GM19468 (cell line): ENCODE data around the gene ADM5.
"Not testable (repeated sequence)": the region's sequence is repeated elsewhere in the genome, so short reads cannot be mapped to it uniquely, and the experiment has no call there.

Source experiments
- ATAC-seq: cut with Tn5 transposase; IDR thresholded peaks from one replicate; pipeline ENCODE4 v1.9.1; 2021; ENCODE audit warnings: mild to moderate bottlenecking, moderate library complexity, moderate number of reproducible peaks; ENCODE audit not compliant: unreplicated experiment; ENCODE audit errors: extremely low read depth

Gene ADM5

DNA sequence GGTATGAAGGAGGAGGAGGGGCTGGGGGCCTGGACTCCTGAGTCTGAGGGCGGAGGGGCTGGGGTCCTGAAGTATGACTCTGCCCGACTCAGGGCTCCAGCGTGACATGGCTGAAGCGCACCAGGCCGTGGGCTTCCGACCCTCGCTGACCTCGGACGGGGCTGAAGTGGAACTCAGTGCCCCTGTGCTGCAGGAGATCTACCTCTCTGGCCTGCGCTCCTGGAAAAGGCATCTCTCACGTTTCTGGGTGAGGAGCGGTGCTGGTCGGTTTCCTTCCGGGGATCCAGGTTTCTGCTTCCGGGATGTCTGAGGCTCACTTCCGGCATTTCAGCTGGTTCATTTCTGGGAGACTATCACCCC is 2.7 kb downstream of the ADM5 start:
- ATAC-seq, result no peak

GRCh38 chr19:49696115-49696514 is 6.7 kb downstream of the ADM5 start:
- ATAC-seq, result no peak

GRCh38 chr19:49696865-49697264 is 7.5 kb downstream of the ADM5 start:
- ATAC-seq, result no peak

GRCh38 chr19:49699364-49699763 is 10.0 kb downstream of the ADM5 start:
- ATAC-seq, result no peak

- ATAC-seq, result no peak
These were observed 11.2 kb downstream of the ADM5 start for GRCh38 chr19:49700563-49700962.

GRCh38 chr19:49701271-49701786 is 11.9 kb downstream of the ADM5 start:
- ATAC-seq, result no peak

GRCh38 chr19:49704888-49705642 is 15.7 kb downstream of the ADM5 start:
- ATAC-seq, result no peak

GRCh38 chr19:49705919-49706318 is 16.5 kb downstream of the ADM5 start:
- ATAC-seq, result no peak

DNA sequence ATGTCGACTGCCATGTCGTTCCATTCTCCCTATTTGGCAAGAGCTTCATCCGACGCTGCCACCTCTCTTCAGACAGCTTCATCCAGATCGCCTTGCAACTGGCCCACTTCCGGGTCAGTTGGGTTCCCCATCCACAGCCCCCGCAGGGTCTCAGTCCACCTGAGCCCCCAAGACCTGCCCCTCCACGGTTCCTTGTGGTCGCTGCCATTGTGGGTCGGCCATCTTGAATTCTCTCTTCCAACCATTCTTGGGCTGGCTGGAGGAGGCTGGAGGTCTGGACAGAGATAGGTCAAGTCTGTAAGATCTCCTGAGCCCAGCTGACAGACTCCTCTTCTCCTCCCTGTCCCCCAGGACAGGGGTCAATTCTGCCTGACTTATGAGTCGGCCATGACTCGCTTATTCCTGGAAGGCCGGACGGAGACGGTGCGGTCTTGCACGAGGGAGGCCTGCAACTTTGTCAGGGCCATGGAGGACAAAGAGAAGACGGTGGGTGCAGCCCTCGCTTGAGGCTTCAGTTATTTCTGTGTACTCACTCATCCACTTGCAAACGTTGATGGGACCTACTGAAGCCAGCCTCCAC is 21.1 kb downstream of the ADM5 start:
- no peak for ATAC-seq

GRCh38 chr19:49712397-49712859 is 23.0 kb downstream of the ADM5 start:
- ATAC-seq, result no peak

DNA sequence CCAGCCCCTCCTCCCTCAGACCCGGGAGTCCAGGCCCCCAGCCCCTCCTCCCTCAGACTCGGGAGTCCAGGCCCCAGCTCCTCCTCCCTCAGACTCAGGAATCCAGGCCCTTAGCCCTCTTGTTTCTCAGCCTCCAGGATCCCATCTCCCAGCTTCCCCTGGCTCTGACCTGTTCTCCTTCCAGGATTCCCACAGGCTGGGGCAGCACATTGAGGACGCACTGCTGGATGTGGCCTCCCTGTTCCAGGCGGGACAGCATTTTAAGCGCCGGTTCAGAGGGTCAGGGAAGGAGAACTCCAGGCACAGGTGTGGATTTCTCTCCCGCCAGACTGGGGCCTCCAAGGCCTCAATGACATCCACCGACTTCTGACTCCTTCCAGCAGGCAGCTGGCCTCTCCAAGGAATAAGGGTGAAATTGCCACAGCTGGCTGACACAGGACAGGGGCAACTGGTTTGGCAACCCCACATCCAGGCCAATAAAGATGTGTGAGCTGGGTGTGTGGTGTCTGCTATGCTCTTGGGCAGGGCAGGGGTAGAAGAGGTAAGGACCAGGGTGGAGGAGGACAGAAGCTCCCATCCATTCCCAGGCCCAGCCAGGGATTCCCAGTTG is 23.9 kb downstream of the ADM5 start:
- ATAC-seq, result no peak

- no peak for ATAC-seq
These were observed 26.8 kb downstream of the ADM5 start for GRCh38 chr19:49716154-49716553.

DNA sequence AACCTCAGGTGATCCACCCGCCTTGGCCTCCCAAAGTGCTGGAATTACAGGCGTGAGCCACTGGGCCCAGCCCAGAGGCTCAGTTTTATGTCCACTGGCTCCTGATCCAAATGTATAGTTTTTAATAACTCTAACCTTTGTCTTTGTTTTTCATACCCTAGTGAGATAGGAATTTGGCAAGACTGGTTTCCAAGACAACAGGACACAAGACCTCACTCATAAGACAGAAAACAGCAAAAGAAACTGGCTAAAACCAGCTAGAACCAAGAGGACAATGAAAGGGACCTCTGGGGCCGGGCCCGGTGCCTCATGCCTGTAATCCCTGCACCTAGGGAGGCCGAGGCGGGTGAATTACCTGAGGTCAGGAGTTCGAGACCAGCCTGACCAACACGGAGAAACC is 29.1 kb downstream of the ADM5 start:
- no peak for ATAC-seq

- ATAC-seq, result no peak
These were observed 29.6 kb downstream of the ADM5 start for GRCh38 chr19:49718991-49719390.

DNA sequence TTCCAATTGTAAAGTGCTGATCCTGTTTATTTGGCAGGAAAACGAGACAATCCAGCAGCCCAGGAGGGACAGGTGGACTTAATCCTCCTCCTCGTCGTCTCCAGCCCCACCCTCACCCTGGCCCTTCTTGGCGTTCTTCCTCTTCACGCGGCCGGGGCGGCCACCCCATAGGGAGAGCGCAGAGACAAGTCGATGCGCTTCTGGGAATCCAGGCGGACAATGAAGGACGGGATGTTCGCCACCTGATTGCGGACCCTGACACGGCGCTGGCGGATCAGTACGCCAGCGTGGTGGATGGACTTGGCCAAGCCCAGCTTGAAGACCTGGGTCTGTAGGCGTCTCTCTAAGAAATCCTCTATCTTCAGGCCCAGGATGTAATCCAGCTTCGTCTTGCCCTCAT is 30.0 kb downstream of the ADM5 start:
- not testable (repeated sequence) for ATAC-seq

DNA sequence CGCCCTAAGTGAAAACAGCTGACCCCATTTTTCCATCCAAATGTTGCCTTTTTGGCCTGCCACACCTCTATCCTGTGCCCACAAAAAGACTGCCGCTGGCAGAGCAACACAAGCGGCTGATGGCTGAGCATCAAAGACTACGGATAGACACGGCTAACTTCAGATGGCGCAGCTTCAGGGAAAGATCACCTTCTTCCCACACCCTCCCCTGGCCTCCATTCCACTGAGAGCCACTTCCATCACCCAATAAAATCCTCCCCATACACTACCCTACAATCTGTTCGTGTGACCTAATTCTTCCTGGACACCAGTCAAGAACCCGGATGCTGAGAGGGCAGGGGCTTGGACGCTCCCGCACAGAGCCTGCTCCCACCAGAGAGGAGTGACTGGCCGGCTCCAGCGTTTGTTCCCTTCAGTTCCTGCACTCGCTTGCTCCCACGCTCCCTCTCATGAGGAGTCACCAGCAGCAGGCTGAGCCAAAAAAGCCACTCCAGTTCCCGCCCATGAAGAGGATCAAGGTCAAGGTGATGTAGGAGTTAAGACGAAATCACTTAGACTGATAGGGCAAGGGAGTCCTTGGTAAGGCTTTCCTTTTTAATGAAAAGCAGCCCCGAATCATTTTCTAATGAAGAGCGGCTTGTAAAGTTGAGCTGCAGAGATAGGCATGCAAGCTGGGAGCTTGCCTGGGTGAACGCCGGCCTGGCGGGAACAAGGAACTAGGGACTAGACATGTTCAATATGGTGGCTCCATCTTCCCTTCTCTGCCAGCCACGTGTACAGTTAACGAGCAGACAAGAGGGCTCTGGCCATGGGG is 38.0 kb downstream of the ADM5 start:
- ATAC-seq, result no peak

DNA sequence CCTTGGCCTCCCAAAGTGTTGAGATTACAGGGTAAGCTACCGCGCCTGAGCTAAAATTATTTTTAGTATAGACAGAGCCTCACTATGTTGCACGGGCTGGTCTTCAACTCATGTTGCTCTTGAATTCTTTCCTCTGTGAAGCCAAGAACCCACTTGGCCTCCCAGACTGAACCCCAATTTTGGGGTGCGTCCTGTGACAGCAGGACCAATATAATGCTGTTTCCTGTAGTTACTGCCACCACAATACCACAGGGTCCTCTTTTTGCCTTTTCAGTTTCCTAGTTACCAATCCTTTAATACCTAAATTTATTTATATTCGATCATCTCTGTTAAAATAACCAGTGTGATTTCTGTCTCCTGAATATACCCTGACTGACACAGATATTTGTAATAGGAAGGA is 40.8 kb downstream of the ADM5 start:
- no peak for ATAC-seq

DNA sequence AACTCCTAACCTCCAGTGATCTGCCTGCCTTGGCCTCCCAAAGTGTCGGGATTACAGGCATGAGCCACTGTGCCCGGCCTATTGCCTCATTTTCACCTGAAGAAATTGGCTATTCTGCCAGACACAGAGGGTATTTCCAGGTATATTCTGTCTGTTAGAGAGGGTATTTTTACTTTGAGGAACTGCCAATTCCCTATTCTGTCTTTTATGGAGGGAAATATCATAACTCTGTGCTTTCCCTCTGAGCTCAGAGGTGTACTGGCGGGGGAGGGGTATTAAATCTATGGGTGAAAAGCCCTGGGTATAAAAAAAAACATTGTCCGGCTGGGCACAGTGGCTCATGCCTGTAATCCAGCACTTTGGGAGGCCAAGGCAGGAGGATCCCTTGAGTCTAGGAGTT is 48.9 kb downstream of the ADM5 start:
- ATAC-seq, result no peak

DNA sequence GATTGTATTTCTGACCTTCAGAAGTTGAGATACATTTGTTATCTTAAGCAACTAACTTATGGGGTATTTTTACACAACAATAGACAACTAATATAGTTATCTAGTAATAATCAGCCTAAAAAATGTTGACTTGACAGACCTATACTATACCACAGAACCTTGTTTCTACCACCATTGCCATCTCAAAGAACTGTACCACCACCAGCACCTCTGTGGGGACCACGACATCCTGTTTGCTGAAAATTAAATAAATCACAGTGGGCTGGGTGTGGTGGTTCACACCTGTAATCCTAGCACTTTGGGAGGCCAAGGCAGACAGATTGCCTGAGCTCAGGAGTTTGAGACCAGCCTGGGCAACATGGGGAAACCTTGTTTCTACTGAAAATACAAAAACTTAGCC is 49.7 kb downstream of the ADM5 start:
- ATAC-seq, result no peak

- no peak for ATAC-seq
These were observed 50.5 kb downstream of the ADM5 start for GRCh38 chr19:49739933-49740332.
